Endothelial cell of umbilical vein (primary cell): ENCODE data around the gene TTC33. TPM values are rescaled to one million over a fixed set of nuclear protein-coding genes. Genes with fewer than 3 reads are reported as not detected.

ENCODE experiments used
- BruUV-seq: library from RNA; stranded (reverse); fragments of 400-500 nt; replicated peaks from 2 replicates; lab custom pipeline; 2021; lab: Mats Ljungman, UMichigan
- CTCF ChIA-PET: fragments of 300-600, 350-600 bp; sonication (Branson Sonifier 250); formaldehyde crosslinking; loops from one replicate; lab custom pipeline; 2021; ENCODE audit warnings: antibody characterized with exemption, inconsistent platforms; lab: Charles Lee
- POLR2A ChIA-PET: fragments of 300-600, 350-600 bp; sonication (Branson Sonifier 250); formaldehyde crosslinking; loops from one replicate; lab custom pipeline; 2021; ENCODE audit warnings: antibody characterized with exemption, inconsistent platforms; lab: Charles Lee
- DNase-seq: peaks from one replicate; pipeline ENCODE4 v3.0.0-alpha.2; 2011; ENCODE audit warnings: low read depth, low spot score
- FAIRE-seq: peaks from 2 replicates; lab custom pipeline; 2011; peaks lifted over from hg19 to GRCh38; lab: Jason Lieb, UNC
- H2AFZ ChIP-seq: 2 replicates; pipeline ENCODE4 v1.6.0; 2012; ENCODE audit warnings: low read depth, low read length, control low read depth, inconsistent platforms
- H3K27ac ChIP-seq: 2 replicates; pipeline ENCODE4 v1.5.1; 2011; ENCODE audit warnings: low read depth, mild to moderate bottlenecking, control low read depth, low read length, moderate library complexity; ENCODE audit not compliant: insufficient read depth
- H3K27me3 ChIP-seq, 2 experiments: 2 replicates each; pipeline versions ENCODE4 v1.6.0 to v1.6.1; 2011; ENCODE audit warnings: low read length in 2 of 2, mixed read lengths in 1 of 2; ENCODE audit not compliant: control insufficient read depth in 2 of 2, insufficient read depth in 2 of 2
- H3K36me3 ChIP-seq, 2 experiments: 2 replicates in 1 of 2; 3 replicates in 1 of 2; pipeline ENCODE4 v1.5.1; 2011; ENCODE audit warnings: low read length in 2 of 2, mild to moderate bottlenecking in 1 of 2, moderate library complexity in 1 of 2; ENCODE audit not compliant: control insufficient read depth in 2 of 2, insufficient read depth in 2 of 2; ENCODE audit errors: extremely low read depth in 1 of 2
- H3K4me1 ChIP-seq: 3 replicates; pipeline ENCODE4 v1.5.1; 2011; ENCODE audit warnings: mild to moderate bottlenecking, low read length; ENCODE audit not compliant: control insufficient read depth, insufficient read depth; ENCODE audit errors: extremely low read depth
- H3K4me2 ChIP-seq: 2 replicates; pipeline ENCODE4 v1.6.1; 2011; ENCODE audit warnings: low read length, control low read depth, mixed read lengths; ENCODE audit not compliant: insufficient read depth
- H3K4me3 ChIP-seq, 3 experiments: fragments of 200-600 bp in 1 of 3; sonication (generic), shearing (Covaris generic) in 1 of 3; replicated peaks in 1 of 3; 2 replicates each; pipeline ENCODE4 v1.5.1; 2011 to 2016; ENCODE audit warnings: control low read depth in 3 of 3, low read length in 3 of 3, mild to moderate bottlenecking in 2 of 3, inconsistent platforms in 1 of 3, low read depth in 1 of 3, moderate library complexity in 1 of 3; ENCODE audit not compliant: insufficient read depth in 1 of 3
- H3K79me2 ChIP-seq: 2 replicates; pipeline ENCODE4 v1.6.0; 2012; ENCODE audit warnings: low read length, inconsistent platforms; ENCODE audit not compliant: control insufficient read depth, insufficient read depth
- H3K9ac ChIP-seq: replicated peaks from 2 replicates; pipeline ENCODE3; 2011; ENCODE audit warnings: low read length, control low read depth; ENCODE audit not compliant: insufficient read depth; ENCODE audit errors: extremely low read depth
- H3K9me1 ChIP-seq: replicated peaks from 3 replicates; pipeline ENCODE4 v1.6.0; 2011; ENCODE audit warnings: mild to moderate bottlenecking, low read length; ENCODE audit not compliant: control insufficient read depth, insufficient read depth; ENCODE audit errors: extremely low read depth
- H3K9me3 ChIP-seq: replicated peaks from 2 replicates; pipeline ENCODE4 v1.5.1; 2012; ENCODE audit warnings: low read length, inconsistent platforms; ENCODE audit not compliant: control insufficient read depth, insufficient read depth
- H4K20me1 ChIP-seq: replicated peaks from 2 replicates; pipeline ENCODE3; 2011; ENCODE audit warnings: mild to moderate bottlenecking, low read length; ENCODE audit not compliant: control insufficient read depth, insufficient read depth; ENCODE audit errors: extremely low read depth
- EZH2 ChIP-seq: IDR thresholded peaks from 2 replicates; pipeline ENCODE4 v1.6.1; 2012; ENCODE audit warnings: borderline replicate concordance, low read depth, mild to moderate bottlenecking, moderate library complexity, low read length, inconsistent platforms; ENCODE audit not compliant: severe bottlenecking
- FOS ChIP-seq: IDR thresholded peaks from 2 replicates; pipeline ENCODE4 v1.6.1; 2011; ENCODE audit warnings: mild to moderate bottlenecking, low read length, moderate library complexity, borderline replicate concordance; ENCODE audit not compliant: insufficient read depth
- GATA2 ChIP-seq: IDR thresholded peaks from 2 replicates; pipeline ENCODE4 v1.7.0; 2011; ENCODE audit warnings: low read depth, mild to moderate bottlenecking, moderate library complexity, mixed read lengths, low read length; ENCODE audit not compliant: insufficient read length, insufficient read depth
- JUN ChIP-seq: IDR thresholded peaks from 2 replicates; pipeline ENCODE4 v1.6.1; 2011; ENCODE audit warnings: borderline replicate concordance, low read depth; ENCODE audit not compliant: insufficient read length, insufficient read depth
- MAX ChIP-seq: IDR thresholded peaks from 2 replicates; pipeline ENCODE4 v1.6.1; 2011; ENCODE audit not compliant: insufficient read depth, insufficient read length
- MYC ChIP-seq: IDR thresholded peaks from one replicate; pipeline ENCODE4 v1.6.1; 2011; ENCODE audit warnings: mild to moderate bottlenecking, low read depth, low read length
- POLR2A ChIP-seq: IDR thresholded peaks from 2 replicates; pipeline ENCODE4 v1.6.1; 2012; ENCODE audit warnings: low read depth, mild to moderate bottlenecking, control low read depth, low read length
- POLR2AphosphoS5 ChIP-seq: IDR thresholded peaks from 2 replicates; pipeline ENCODE4 v1.6.1; 2012; ENCODE audit warnings: low read depth, mild to moderate bottlenecking, control low read depth, low read length, moderate library complexity; ENCODE audit not compliant: insufficient read depth
- dilution Hi-C: fragments of 300-500 bp; cut with MboI; formaldehyde crosslinking; loops from one replicate; pipeline ENCODE4 v1.15.0; 2019; ENCODE audit warnings: low sequenced_read_pairs; ENCODE audit not compliant: extremely low pct_ligation_motif_present
- intact Hi-C: fragments of 100-400 bp; cut with micrococcal nuclease; formaldehyde crosslinking; loops from one replicate; pipeline ENCODE4 v1.10.0; 2022
- polyA plus RNA-seq, 4 experiments: library from polyadenylated mRNA; depleted of rRNA in 3 of 4; stranded (reverse) in 3 of 4; unstranded in 1 of 4; fragments of >200 nt; gene quantifications; 2 replicates each; pipeline versions ENCODE4 v1.2.1 to v1.2.3, GENCODE V29; 2011 to 2012; ENCODE audit warnings: missing spikeins in 1 of 4
- total RNA-seq: library from RNA; stranded (reverse); gene quantifications from 2 replicates; pipeline ENCODE4 v1.2.3, GENCODE V29; 2021
- TF ChIP-seq, protein P1 (sequence below), 2 donors: IDR thresholded peaks; 1 replicate in 1 of 2; 2 replicates in 1 of 2; pipeline ENCODE4 v1.5.1; 2011; ENCODE audit warnings: low read length in 2 of 2, mild to moderate bottlenecking in 2 of 2, moderate library complexity in 2 of 2, control low read depth in 1 of 2, inconsistent platforms in 1 of 2, low read depth in 1 of 2; ENCODE audit not compliant: insufficient read depth in 1 of 2; ENCODE audit errors: extremely low read depth in 1 of 2

The TTC33 gene
- total and polyA plus RNA-seq, 2 donors (not counting 3 experiments of a cell fraction or from before 2014, with no cell fraction given) = 2.2 to 11.7 TPM

DNA sequence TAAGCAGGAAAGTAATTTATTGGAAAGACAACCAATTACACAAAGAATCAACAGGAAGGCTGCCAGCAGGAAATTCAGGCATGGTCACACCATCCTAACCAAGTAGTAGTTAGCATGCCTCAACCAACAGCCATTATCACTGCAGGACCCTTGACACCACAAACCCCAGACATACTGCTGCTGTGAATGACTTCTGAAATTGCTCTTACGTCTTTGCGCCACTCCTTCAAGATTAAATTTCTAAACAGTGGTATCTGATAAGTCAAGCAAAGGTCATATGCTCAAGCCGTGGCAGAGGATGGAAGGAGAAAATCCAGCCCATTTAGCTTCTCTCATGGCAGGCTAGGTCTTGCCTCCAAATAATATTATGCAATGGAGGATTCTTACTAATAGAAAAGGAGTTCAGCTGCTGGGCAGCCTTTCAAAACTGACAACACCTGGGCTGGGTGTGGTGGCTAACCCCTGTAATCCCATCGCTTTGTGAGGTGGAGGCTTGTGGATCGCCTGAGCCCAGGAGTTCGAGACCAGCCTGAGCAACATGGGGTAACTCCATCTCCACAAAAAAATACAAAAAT, 81.0 kb downstream of the TTC33 start:
- no peak overlapping the region for H3K4me2 ChIP-seq
- no peaks in the 10 kb centered on the region for H3K9me1 ChIP-seq
- TF ChIP-seq, protein P1, sequence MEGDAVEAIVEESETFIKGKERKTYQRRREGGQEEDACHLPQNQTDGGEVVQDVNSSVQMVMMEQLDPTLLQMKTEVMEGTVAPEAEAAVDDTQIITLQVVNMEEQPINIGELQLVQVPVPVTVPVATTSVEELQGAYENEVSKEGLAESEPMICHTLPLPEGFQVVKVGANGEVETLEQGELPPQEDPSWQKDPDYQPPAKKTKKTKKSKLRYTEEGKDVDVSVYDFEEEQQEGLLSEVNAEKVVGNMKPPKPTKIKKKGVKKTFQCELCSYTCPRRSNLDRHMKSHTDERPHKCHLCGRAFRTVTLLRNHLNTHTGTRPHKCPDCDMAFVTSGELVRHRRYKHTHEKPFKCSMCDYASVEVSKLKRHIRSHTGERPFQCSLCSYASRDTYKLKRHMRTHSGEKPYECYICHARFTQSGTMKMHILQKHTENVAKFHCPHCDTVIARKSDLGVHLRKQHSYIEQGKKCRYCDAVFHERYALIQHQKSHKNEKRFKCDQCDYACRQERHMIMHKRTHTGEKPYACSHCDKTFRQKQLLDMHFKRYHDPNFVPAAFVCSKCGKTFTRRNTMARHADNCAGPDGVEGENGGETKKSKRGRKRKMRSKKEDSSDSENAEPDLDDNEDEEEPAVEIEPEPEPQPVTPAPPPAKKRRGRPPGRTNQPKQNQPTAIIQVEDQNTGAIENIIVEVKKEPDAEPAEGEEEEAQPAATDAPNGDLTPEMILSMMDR (IDR thresholded peaks at IDR 0.05; ENCODE audit: extremely low read depth in 1 of 2, insufficient read depth in 1 of 2, low read depth in 1 of 2, low read length in 2 of 2) = no peak
- no peak for TF ChIP-seq EZH2
- TF ChIP-seq JUN = no peak
- TF ChIP-seq MAX = no peak
- no peak for TF ChIP-seq FOS
- TF ChIP-seq MYC = no peak
- no peak for TF ChIP-seq POLR2A
- no peak for TF ChIP-seq POLR2AphosphoS5
- TF ChIP-seq GATA2 = no peak
- H2AFZ ChIP-seq = no peak overlapping the region
- DNase-seq = no peak
- peaks cover 26% of the 10 kb centered on the region for H3K4me1 ChIP-seq
- H3K4me3 ChIP-seq = no peak overlapping the region
- ChIA-PET CTCF (no interaction called here), POLR2A (no interaction called here)
- H3K79me2 ChIP-seq = peaks cover 18% of the 10 kb centered on the region
- no peaks in the 10 kb centered on the region for H3K36me3 ChIP-seq
- intact Hi-C loops = loop anchor here (5.0 kb wide), 2 partner anchors 452 to 567 kb away; no protein-coding TSS in a partner anchor
- H3K9ac ChIP-seq = no peak overlapping the region
- no peaks in the 10 kb centered on the region for H3K9me3 ChIP-seq
- no peaks in the 10 kb centered on the region for H3K27me3 ChIP-seq
- H3K27ac ChIP-seq = no peak overlapping the region
- H4K20me1 ChIP-seq = no peaks in the 10 kb centered on the region
- BruUV-seq = no TSS peak
- no peak for FAIRE-seq
- dilution Hi-C loops = no loop called here
